ENCODE data around the gene EVA1C.

GRCh38 chr21:32456497-32456918, 44.0 kb downstream of the EVA1C start:
- TF ChIP-seq CTCF (IDR thresholded peaks at IDR 0.05) (no peak), EZH2 (IDR thresholded peaks at IDR 0.05; ENCODE audit: borderline replicate concordance, insufficient read depth, low read depth, low read length, poor library complexity, severe bottlenecking) (no peak)
